ENCODE measurements around the gene ADSS2. TPM values are rescaled to one million over a fixed set of nuclear protein-coding genes. Genes with fewer than 3 reads are reported as not detected.

The ADSS2 gene
- 55.6 and 59.8 TPM in 2 replicates for total RNA-seq

GRCh38 chr1:244451539-244451950 is at the start of gene ADSS2:
Gene ADSS2 (minus strand): TSS chr1:244451909. CDS start chr1:244451817, 92 bp downstream.

GRCh38 chr1:244461245-244462071 is 9.7 kb upstream of the ADSS2 start, which contains the start of gene CATSPERE:
Gene CATSPERE (plus strand): TSS chr1:244461273. CDS start chr1:244461430, 157 bp downstream.

Other genes with a start within 250 kb of the ADSS2 start
- 0.05 and 0.13 TPM in 2 replicates for gene CATSPERE, start 9.4 kb upstream of the ADSS2 start, total RNA-seq
- 42.7 and 45.4 TPM in 2 replicates for gene DESI2, start 201.2 kb upstream of the ADSS2 start, total RNA-seq

Data from mammary microvascular endothelial cell (primary cell).